ENCODE data around the gene SLIT3.
A peak's percentile ranks its signal among the peaks of the same experiment; 100 is the strongest.

SLIT3 gene

DNA sequence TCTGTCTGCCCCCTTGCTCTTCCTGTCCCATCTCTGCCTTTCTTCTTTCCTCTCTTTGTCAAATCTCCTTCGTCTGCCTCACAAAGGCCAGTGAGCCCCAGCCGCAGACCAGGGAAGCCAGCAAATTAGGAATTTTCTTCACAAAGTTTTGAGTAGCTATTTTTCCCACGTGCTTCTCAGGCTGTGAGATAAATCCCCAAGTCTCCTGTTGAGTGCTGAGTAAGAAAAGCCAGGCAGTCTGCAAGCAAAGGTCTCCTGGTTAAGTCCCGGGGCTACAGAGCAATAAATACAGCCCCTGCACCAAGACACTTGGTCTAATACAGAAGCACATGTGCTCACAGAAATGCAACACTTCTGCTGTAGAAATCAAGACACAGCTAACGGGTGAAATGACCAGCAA lies 284.9 kb downstream of the SLIT3 start:
- DNase-seq = no peak

DNA sequence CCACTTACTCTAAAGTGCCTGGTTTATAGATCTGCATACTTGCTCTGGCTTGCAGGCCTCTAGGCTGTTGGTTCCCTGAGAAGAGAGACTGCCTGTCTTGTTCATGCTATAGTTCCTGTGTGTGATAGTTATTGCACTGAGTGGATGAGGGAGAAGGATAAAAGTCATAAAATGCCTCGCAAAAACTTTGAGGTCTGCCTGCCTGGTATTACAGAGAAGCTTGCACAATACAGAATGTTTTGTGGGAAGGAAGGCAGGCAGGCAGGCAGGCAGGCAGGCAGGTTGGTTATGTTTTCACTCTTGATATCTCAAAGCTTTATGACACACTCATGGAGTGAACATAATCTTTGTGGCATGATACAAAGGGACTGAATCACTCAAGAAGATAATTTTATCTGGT lies 287.1 kb downstream of the SLIT3 start:
- no peak for DNase-seq

DNA sequence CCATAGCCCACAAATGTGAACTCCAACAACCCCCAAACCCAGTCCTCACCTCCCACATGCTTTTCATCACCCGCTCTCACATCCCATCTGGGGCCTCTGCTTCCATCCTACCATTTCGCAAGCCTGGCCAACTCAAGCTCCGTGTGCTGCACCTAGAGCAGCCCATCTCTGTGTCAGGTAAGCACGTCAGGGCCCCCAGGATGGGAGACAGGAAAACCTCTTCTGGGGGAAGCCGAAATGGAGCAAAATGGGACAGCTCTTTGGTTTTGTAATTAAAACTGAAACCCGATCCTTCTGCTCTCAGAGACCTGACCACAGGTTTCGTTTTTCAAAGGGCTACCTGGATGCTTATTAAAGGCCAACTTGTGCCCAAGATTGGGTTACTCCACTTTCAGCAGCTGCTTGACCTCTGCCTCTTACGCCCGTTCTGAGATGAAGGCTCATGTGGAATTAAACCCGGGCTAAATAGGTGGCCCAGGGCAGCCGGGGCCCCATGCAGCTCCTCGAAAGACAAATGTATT lies 287.7 kb downstream of the SLIT3 start:
- no peak for DNase-seq

DNA sequence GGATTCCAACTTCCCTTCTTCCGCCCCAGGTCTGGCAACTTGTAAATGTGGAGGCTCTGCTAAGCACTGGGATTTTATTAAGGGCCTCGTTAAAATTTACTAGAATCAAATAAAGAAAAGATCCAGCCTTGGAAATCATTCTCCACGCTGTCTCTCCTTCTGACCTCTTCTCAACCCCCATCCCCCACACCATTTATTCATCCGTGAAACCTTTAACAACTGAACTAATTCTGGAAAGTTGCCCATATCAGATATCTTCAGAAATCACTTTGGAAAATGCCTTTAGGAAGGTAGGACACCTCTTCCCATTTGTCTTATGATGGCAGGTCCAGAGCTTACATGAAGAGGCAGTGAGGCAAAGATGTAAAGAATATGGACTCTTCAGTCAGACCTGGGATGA lies 288.5 kb downstream of the SLIT3 start:
- no peak for DNase-seq

DNA sequence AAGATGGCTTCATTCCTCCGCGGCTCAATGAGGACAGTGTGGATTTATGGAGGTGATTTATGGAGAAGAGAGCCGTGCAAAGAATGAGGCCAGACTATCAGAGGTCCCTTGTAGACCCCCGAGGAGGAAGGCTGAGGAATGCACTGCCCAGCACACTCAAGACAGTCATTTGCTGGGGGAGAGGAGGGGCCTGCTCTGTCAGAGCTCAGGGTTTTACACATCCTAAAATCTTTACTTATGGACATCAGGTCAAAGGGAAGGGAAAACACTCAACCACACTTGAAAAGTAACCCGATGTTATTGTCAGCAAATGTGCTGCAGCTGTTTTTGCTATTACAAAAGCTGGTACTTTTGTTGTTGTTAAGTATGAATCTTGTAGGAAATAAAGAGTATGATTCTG lies 289.5 kb downstream of the SLIT3 start:
- DNase-seq = no peak

DNA sequence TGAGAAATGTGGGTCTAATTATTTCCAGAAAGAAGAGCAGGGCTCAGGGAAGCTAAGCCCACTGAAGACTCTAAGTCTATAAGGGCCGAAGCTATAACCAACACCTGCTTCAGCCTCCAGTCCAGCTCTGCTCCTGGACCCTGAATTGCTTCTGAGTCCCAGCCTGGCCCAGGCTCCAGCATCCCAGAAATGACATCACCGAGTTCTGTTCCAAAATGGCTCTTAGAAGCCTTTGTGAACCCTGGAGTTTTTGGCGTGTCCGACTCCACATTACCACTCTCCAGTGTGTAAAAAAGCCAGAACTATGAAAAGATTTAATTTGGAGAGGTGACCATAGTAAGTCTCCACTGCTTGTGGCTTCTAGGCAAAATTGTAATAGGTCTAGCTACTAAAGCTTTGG lies 289.9 kb downstream of the SLIT3 start:
- DNase-seq = no peak

DNA sequence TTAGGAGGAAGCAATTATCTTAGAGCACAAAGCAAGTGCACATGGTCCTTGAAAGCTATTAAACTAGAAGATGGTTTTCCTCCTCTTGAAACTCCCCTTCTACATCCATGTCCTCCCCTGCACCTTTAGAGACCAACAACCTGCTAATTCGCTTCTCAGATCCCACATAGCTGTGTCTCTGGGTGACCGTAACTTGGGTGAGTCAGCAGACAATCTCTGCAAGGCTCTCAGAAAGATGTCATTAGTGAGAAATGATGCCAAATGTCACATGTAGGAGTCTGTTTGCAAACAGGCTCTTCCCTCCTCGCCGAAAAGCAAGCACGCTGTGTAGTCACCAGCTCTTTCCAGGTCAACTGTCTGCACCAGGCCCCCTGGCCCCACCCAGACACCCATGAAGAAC lies 291.8 kb downstream of the SLIT3 start:
- DNase-seq = no peak

DNA sequence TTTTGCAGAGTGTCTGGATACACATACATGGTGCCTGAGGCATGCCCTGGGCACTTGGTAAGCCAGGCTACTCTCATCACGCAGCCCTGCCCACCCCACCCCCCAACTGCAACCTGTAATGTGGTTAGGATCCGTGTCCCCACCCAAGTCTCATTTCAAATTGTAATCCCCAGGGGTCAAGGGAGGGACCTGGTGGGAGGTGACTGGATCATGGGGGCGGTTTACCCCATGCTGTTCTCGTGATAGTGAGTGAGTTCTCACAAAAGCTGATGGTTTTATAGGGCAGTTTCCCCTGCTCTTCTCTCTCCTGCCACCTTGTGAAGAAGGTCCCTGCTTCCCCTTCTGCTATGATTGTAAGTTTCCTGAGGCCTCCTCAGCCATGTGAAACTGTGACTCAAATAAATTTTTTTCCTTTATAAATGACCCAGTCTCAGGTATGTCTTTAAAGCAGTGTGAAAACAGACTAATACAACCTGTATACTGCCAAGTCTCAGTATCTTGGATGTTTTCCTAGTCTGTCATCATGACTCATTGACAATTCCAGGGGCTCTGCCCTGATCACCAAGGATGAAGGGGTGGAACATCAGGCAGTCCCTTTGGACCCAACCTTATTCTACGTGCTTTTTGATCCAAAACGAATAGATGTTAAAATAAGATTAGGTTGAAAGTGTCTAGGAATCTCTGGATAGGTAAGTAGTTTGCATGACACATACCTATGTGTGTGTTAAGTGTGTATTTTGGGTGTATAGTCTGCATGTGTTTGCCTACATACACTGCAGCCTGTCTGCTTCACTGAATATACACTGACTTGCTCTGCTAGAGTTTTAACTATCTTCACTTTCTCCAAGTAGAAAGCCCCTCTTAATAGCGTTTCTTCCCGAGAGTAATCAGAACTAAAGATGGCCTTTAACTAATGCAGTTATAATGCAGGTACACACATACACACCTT lies 293.8 kb downstream of the SLIT3 start:
- no peak for DNase-seq

DNA sequence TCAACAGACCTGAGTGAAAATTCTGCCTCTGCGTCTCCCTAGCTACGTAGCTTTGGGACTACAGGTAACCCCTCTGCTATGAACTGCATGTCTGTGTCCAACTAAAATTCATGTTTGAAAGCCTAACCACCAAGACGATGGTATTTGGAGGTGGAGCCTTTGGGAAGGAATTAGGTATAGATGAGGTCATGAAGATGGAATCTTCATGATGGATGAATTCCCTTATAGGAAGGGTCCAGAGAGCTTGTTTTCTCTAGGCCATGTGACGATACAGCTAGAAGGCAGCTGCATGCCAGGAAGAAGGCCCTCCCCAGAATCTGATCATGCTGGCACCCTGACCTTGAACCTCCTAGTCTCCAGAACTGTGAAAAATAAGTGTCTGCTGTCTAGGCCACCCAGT lies 296.4 kb downstream of the SLIT3 start:
- no peak for DNase-seq

DNA sequence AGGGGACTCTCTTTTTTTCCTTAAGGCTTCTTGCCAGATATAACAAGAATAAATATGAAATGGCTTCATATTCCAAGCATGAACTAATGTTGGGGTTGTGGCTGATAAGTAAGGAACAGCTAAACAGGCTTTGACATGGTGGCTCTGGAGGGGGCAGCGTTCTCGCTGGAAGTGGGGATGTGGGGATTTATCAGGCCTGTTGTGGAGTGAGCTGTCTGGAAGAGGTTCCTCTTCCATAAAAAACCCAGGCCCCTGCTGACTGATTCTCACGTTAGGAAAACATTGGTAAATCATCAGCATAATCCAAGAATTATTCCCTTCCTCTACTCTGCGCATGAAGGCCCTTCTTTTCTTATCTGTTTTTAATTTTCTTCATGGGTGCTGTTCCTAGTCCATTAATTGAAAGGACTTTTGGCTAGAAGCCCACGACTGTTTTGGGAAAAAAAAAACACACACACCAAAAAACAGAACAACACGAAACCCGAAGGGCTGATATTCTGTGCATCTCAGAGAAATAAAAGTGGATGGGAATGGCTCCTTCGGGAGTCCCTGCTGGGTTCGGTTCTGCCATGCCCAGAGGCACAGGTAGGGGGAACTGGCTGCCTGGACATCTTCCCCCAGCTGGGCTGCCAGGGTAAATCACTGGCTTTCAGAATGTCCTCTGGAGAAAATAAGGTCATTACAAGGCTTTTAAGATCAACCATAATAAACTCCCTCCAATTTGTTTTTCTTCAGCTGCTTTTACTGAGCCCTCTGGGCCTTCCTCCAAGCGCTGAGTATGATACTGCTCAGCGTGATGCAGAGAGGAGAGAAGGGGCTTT lies 297.0 kb downstream of the SLIT3 start:
- no peak for DNase-seq

DNA sequence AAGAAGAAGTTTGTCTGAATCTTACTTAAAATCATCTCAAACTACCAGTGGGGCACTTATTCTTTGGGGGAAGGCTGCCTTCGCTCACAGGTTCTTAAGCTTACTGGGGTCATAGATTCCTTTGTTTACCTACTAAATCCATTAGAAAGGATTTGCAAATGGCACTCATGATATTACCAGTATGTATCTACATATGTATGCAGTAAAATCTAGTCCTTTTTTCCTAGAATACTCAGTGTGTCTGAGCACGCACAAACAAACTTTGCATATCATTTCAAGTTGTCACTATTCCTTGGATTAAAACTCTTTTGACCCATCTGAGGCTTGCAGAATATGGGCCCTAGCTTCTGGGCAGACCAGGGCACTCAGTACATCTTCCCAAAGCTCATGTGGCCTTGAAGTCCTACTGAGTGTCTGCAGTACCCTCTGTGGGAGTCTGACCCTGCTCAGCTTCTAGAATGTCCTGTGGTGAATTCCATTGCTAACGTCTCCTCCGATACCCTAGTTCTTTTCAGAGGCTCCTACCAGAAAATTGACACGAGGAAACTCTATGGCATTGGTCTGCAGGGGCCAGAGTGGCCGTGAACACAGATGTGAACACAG lies 297.9 kb downstream of the SLIT3 start:
- no peak for DNase-seq

DNA sequence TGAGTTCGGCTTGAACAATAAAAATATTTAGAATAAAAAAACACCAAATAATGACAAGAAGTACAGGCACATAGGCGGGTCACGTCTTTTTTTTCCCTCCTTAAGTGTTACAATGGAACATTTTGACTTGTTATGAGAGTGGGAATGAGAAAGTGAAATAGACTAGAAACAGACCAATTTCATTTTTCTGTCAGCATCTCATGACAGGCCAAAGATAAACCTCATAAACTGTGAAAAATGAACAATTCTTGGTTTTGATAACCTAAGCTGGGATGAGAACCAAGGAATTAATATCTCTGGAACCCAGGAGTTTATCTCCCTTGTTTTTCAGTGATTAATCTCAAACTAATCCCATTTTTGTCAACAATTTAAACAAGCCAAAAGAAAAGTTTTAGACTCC lies 299.5 kb downstream of the SLIT3 start:
- DNase-seq = no peak

DNA sequence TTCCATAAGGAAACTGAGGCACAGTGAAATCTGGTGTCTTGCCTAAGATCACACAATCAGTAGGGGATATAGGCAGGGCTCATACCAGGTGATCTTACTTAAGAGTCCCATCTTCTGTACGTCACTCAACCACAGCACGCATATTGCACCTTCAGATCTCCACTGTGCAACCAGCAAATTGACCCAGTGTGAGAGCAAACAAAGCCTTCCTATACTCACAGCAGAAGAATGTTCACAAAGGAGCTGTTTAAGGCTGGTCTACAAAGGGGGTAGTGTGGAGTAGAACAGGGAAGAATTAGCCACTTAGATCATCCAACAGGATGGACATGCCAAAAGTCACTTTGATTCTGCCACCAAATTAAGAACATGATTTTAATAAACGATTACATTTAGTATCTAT lies 305.9 kb downstream of the SLIT3 start:
- no peak for DNase-seq

DNA sequence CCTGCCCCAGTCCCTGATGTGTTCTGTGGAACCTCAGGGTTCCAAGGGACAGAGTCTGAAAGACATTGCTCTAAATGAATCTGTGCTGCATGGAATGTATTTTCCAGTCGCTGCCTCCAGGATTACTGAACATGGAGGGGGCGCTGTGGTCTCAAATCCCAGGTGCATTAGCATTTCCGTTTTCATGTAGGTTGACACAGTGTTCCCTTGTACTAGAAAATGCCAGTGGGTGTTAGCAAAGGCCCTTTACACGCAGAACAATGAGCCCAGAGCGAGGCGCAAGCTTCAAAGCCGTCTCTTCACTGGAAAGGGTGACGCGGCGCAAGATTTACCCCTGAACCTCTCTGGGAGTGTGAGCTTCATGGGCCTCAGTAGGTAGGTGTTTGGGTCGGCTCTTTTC lies 308.3 kb downstream of the SLIT3 start:
- DNase-seq = peak in 1 of 2 experiments; percentile 6

DNA sequence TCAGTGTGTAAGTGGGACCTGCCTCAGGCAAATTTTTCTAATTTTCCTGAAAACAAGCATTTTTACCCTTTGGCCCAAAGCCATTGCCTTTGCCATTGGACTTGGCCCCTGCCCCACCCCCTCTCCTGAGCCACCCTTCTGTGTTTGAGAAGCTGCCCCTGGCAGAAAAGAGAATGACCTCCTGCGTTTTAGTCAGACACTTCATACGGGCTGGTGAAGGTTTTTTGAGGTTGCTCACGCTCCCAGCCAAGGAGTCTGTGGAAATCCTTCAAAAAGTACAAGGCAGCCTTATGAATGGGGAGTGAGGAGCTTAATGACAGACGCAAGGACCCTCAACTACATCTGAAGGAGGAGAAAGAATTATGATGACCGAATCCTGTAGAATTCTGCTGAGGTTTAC lies 308.9 kb downstream of the SLIT3 start:
- no peak for DNase-seq

DNA sequence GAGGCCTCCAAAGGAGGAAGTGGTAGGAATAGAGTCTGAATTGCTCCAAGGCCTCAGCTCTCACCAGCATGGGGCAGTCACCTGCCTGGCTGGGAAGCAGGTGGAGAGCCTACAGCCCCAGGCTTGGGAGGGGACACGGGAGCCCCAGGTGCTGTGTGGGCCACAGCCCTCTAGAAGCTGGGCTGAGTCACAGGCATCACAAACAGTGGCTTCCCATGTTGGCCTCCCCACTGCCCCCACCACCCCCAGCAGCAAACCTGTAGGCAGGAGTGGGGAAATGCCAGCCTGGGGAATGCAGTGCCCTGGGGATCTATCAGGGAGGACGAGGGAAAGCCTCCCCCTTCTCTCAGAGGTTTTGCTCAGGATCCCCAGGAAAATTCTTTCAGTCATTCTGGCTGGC lies 309.6 kb downstream of the SLIT3 start:
- no peak for DNase-seq

DNA sequence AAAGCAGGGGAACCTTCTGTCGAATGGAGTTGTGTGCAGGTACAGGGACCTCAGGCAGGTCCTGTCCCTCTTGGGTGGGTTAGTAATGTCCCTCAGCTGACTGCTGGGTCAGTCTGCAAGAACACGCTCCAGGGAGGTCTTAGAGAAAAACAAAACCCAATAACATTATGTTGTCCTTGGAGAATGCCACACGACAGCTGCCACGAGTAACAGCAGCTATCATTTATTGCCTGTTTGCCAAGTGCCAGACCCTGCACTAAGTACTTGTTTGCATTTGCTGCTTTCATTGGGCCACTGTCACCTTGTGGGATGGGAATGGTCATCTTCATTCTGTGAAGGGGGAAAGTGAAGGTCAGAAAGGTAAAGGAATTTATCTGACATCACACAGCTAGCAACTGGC lies 310.3 kb downstream of the SLIT3 start:
- no peak for DNase-seq

DNA sequence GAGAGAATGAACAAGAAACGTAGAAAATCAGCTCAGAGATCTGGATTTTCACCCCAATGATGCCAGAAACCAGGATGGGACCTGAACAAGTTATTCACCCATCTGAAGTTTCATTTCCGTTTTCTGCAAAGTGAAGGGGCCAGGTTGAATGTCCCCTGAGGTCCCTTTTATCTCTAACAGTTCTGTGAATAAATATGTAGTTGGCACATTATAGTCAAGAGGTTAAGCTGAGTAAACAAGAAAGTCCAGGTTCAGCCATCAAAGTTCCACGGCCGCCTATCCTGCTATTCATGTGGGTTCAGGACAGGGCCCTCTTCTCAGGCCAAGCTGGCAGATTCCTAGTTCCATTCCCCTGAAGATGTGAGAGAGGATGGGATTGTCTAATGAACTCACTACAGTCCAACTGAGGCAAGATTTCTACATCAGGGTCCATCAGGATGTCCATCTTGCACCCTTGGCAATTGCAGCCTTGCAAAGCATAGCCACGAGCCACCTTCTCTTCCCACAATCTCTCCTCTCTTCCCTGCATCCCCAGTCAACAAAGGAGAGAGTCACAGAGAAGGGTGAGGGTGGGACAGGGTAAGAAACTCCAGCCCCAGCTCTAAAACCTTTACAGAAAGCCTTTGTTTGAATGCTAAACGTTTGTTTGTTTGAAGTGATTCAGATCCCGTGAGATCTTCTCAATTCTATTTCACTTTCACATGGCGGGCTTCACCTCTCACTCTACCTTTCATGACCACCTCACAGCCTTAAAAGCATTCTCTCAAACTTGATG lies 311.0 kb downstream of the SLIT3 start:
- no peak for DNase-seq

DNA sequence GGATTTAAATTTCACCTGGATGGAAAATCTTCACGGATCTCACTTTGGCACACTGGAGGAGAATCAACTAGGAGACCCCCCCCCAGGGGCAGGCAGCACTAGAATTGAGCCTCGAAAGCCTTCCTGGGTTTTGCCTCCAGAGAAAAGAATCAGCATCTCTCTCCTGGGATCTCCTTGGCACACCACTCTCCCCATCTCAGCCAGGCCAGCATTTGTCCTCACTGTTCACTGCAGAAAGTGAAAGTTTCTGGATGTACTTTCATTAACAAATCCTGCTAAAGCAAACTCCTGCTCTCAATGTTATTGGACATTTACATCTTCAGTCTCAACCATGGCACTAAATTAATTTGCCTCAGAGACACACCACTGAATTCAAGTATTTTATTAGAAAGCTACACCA lies 312.2 kb downstream of the SLIT3 start:
- no peak for DNase-seq

DNA sequence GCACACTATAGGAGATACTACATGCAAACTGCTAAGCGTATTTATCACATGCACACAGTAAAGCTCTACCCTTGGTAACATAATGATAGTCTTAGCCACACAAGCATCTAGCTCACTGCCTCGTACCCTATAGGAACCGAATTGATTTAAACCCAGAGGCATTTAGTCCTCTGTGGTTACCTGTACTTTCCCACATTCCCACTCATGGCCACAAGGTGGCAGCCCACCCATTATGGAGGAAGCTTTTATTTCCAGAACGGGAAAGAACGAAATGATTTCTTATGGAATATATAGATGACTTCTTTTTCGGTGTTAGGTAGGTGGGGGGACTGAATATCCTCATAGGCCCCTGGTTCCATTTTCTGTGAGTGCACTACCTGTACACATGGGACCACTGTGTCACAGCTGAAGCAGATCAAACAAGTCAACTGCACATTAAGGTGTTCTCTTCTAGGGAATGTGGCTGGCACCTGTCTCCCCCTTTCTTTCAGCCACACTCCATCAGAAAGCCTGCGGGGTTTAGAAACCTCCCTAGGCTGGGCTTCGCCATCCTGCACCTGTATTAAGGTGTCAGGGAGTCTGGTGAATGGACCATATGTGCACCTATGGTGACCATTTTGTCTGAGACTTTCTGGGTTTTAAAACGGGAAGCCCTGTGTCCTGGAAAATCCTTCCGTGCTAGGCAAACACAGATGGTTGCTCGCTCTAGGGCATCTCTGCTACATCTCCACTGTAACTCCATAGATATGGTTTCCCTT lies 313.2 kb downstream of the SLIT3 start:
- peak; percentile 33 to 62 for DNase-seq

DNA sequence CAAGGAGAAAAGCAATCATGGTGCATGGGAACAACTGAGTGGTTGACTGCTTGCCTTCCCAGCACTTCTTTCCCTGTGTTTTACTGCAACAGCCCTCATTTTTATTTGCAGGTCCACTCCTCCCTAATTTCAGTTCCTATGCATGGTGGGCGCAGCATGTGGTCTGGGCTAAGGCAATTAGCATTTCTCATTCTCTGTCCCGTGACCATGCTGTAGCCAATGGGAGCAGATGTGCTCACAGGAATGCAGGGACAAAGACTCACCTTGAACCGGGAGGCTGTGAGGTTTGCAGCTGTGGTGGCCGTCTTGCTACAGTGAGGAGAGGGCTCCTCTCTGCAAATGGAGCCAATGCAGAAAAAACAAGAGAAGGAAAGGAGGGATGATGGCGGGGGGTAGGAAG lies 315.5 kb downstream of the SLIT3 start:
- no peak for DNase-seq

DNA sequence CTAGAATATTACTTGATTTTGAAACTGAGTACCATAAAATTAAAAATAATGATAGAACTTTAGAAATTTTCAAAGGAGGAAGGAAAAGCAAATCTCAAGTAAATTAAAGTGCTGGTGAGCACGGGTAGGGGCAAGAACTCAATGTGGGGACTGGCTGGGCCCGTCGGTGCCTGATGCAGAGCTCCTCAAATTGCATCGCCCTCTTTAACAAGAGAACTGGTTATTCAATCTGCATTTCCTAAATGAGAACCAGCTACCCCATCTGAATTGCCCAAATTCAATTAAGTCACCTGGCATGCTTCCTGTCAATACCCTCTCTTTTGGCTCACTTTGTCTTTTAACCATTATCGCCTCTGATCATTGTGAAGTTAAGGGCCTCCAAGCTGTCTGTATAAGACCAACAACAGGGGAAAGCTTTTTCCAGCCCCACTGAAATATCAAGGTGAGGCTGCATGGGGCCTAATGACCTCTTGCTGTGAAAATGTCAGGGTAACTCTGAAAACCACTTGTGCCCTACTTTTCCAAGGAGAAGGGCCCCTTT lies 316.7 kb downstream of the SLIT3 start:
- DNase-seq = no peak
